ENCODE results near the gene IFITM2. TPM values are rescaled to one million over a fixed set of nuclear protein-coding genes. Genes with fewer than 3 reads are reported as not detected.

The IFITM2 gene
- total RNA-seq, 3 donors from 2014 or later = 197 to 257 (median 231) TPM

DNA sequence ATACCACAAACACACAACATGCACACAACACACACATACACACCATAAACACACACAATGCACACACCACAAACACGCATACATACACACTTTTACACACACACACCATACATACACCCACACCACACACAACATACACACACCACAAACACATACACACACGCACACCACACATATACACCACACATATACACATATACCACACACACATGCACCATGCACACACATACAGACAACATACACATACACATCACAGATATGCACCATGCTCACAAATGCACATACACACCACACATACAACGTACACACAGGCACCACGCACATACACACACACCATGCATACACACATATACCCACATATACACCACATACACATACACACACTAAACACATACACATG lies 50.0 kb downstream of the IFITM2 start:
- no peak overlapping the region for H3K4me3 Mint-ChIP-seq
- H3K9me3 Mint-ChIP-seq = no peaks in the 10 kb centered on the region
- no peaks in the 10 kb centered on the region for H3K27me3 Mint-ChIP-seq (ENCODE audit: low read depth)
- ATAC-seq (no peak), DNase-seq (no peak)
- H3K4me1 Mint-ChIP-seq (ENCODE audit: low read depth) = peaks cover 29% of the 10 kb centered on the region
- no peaks in the 10 kb centered on the region for H3K36me3 Mint-ChIP-seq (ENCODE audit: insufficient read depth)

GRCh38 chr11:358129-358800 lies 50.6 kb downstream of the IFITM2 start:
- no peaks in the 10 kb centered on the region for H3K36me3 Mint-ChIP-seq (ENCODE audit: insufficient read depth)
- DNase-seq (no peak), ATAC-seq (no peak)
- H3K27me3 Mint-ChIP-seq (ENCODE audit: low read depth) = no peaks in the 10 kb centered on the region
- H3K4me3 Mint-ChIP-seq = no peak overlapping the region
- H3K4me1 Mint-ChIP-seq (ENCODE audit: low read depth) = peaks cover 23% of the 10 kb centered on the region
- H3K9me3 Mint-ChIP-seq = no peaks in the 10 kb centered on the region

Other genes with a start within 250 kb of the IFITM2 start
- gene SCGB1C1, start 114.7 kb upstream of the IFITM2 start, total RNA-seq = not detected
- 10 to 100 TPM; 41.1 to 46.1 (median 42.6) TPM for gene BET1L, start 100.4 kb upstream of the IFITM2 start, total RNA-seq
- 100 to 1,000 TPM; 145 to 152 (median 151) TPM for gene RIC8A, start 100.1 kb upstream of the IFITM2 start, total RNA-seq
- gene SIRT3, start 71.5 kb upstream of the IFITM2 start, total RNA-seq = 10 to 100 TPM in 1 of 3 donors, 1 to 10 TPM in 2; 7.0 to 12.6 (median 8.3) TPM
- gene PSMD13, start 70.8 kb upstream of the IFITM2 start, total RNA-seq = 100 to 1,000 TPM; 348 to 399 (median 390) TPM
- gene NLRP6, start 29.4 kb upstream of the IFITM2 start, total RNA-seq = 1 to 10 TPM in 2 of 3 donors, under 1 TPM in 1; 0.33 to 3.2 (median 1.2) TPM
- gene PGGHG, start 18.7 kb upstream of the IFITM2 start, total RNA-seq = 10 to 100 TPM; 16.6 to 76.3 (median 28.3) TPM
- not detected for gene IFITM5, start 8.3 kb upstream of the IFITM2 start, total RNA-seq
- gene IFITM1, start 6.2 kb downstream of the IFITM2 start, total RNA-seq = 100 to 1,000 TPM in 2 of 3 donors, 10 to 100 TPM in 1; 99.3 to 144 (median 120) TPM
- gene IFITM3, start 13.0 kb downstream of the IFITM2 start, total RNA-seq = 10 to 100 TPM in 2 of 3 donors, 1 to 10 TPM in 1; 5.3 to 24.6 (median 20.4) TPM
- gene B4GALNT4, start 61.7 kb downstream of the IFITM2 start, total RNA-seq = 1 to 10 TPM; 3.8 to 6.1 (median 5.5) TPM
- gene PKP3, start 86.4 kb downstream of the IFITM2 start, total RNA-seq = under 1 TPM; 0.11 to 0.40 (median 0.16) TPM
- gene SIGIRR, start 107.2 kb downstream of the IFITM2 start, total RNA-seq = 10 to 100 TPM; 26.7 to 29.3 (median 29.2) TPM
- gene ANO9, start 134.2 kb downstream of the IFITM2 start, total RNA-seq = 10 to 100 TPM; 16.5 to 21.7 (median 20.4) TPM
- 10 to 100 TPM; 25.7 to 30.9 (median 29.1) TPM for gene PTDSS2, start 142.5 kb downstream of the IFITM2 start, total RNA-seq
- 100 to 1,000 TPM; 159 to 172 (median 160) TPM for gene RNH1, start 199.4 kb downstream of the IFITM2 start, total RNA-seq
- 100 to 1,000 TPM in 1 of 3 donors, 10 to 100 TPM in 2; 92.2 to 108 (median 95.0) TPM for gene HRAS, start 227.8 kb downstream of the IFITM2 start, total RNA-seq
- gene LRRC56, start 229.7 kb downstream of the IFITM2 start, total RNA-seq = 1 to 10 TPM; 1.4 to 2.7 (median 1.7) TPM

Data from activated T-cell treated with anti-CD3 and anti-CD28 coated beads, Interleukin-2, amount 50 U/mL, for 4 hours (primary cell).